H9 (cell line): Measurements from ENCODE around the gene BBS1. TPM values are rescaled to one million over a fixed set of nuclear protein-coding genes. Genes with fewer than 3 reads are reported as not detected.

ENCODE experiments used
- DNase-seq: peaks from one replicate; pipeline ENCODE4 v3.0.0-alpha.2; 2017
- H2AFZ ChIP-seq: one replicate; pipeline ENCODE4 v1.6.1; 2013; ENCODE audit warnings: mild to moderate bottlenecking, low read length, control low read depth, moderate library complexity
- H2AK5ac ChIP-seq: 2 replicates; pipeline ENCODE4 v1.6.1; 2013; ENCODE audit warnings: low read length, control low read depth, mixed read lengths; ENCODE audit not compliant: insufficient read length
- H2BK120ac ChIP-seq: one replicate; pipeline ENCODE4 v1.6.1; 2013; ENCODE audit warnings: low read depth, mild to moderate bottlenecking, low read length, control low read depth, inconsistent platforms; ENCODE audit not compliant: poor library complexity, severe bottlenecking
- H2BK12ac ChIP-seq: 2 replicates; pipeline ENCODE4 v1.6.1; 2013; ENCODE audit warnings: low read length, control low read depth, mixed read lengths, low read depth; ENCODE audit not compliant: insufficient read length
- H2BK15ac ChIP-seq: 2 replicates; pipeline ENCODE4 v1.6.1; 2013; ENCODE audit warnings: low read depth, low read length, control low read depth
- H2BK20ac ChIP-seq: one replicate; pipeline ENCODE4 v1.6.1; 2013; ENCODE audit warnings: low read depth, mild to moderate bottlenecking, low read length, control low read depth, inconsistent platforms; ENCODE audit not compliant: poor library complexity, severe bottlenecking
- H2BK5ac ChIP-seq: 2 replicates; pipeline ENCODE4 v1.6.1; 2013; ENCODE audit warnings: low read length, control low read depth, mixed read lengths; ENCODE audit not compliant: insufficient read length
- H3K14ac ChIP-seq: 2 replicates; pipeline ENCODE4 v1.6.1; 2013; ENCODE audit warnings: low read length, control low read depth; ENCODE audit not compliant: insufficient read depth
- H3K18ac ChIP-seq: 2 replicates; pipeline ENCODE4 v1.6.1; 2013; ENCODE audit warnings: low read depth, mild to moderate bottlenecking, mixed read lengths, low read length, control low read depth; ENCODE audit not compliant: insufficient read length
- H3K23ac ChIP-seq: 2 replicates; pipeline ENCODE4 v1.6.1; 2013; ENCODE audit warnings: low read length, control low read depth, mixed read lengths, low read depth; ENCODE audit not compliant: insufficient read length
- H3K23me2 ChIP-seq: 2 replicates; pipeline ENCODE4 v1.6.1; 2013; ENCODE audit warnings: low read depth, mild to moderate bottlenecking, mixed read lengths, low read length, control low read depth; ENCODE audit not compliant: insufficient read length, poor library complexity, severe bottlenecking
- H3K27ac ChIP-seq: 2 replicates; pipeline ENCODE4 v1.5.1; 2013; ENCODE audit warnings: low read length, control low read depth, mixed read lengths, low read depth; ENCODE audit not compliant: insufficient read length
- H3K27me3 ChIP-seq: 2 replicates; pipeline ENCODE4 v1.6.1; 2013; ENCODE audit warnings: low read length, control low read depth, inconsistent platforms; ENCODE audit not compliant: insufficient read depth
- H3K4ac ChIP-seq: 2 replicates; pipeline ENCODE4 v1.6.1; 2013; ENCODE audit warnings: low read depth, mild to moderate bottlenecking, control low read depth, inconsistent platforms, low read length, moderate library complexity
- H3K4me1 ChIP-seq: 2 replicates; pipeline ENCODE4 v1.6.1; 2013; ENCODE audit warnings: low read length, control low read depth, inconsistent platforms; ENCODE audit not compliant: insufficient read depth
- H3K4me2 ChIP-seq: 2 replicates; pipeline ENCODE4 v1.6.1; 2013; ENCODE audit warnings: low read length, control low read depth, mixed read lengths; ENCODE audit not compliant: insufficient read length, insufficient read depth
- H3K56ac ChIP-seq: 2 replicates; pipeline ENCODE4 v1.6.1; 2013; ENCODE audit warnings: low read depth, mild to moderate bottlenecking, mixed read lengths, low read length, control low read depth; ENCODE audit not compliant: insufficient read length
- H3K79me1 ChIP-seq: 2 replicates; pipeline ENCODE4 v1.6.1; 2013; ENCODE audit warnings: low read depth, mild to moderate bottlenecking, moderate library complexity, low read length, control low read depth, inconsistent platforms; ENCODE audit not compliant: insufficient read depth, poor library complexity, severe bottlenecking
- H3K79me2 ChIP-seq: 2 replicates; pipeline ENCODE4 v1.6.1; 2013; ENCODE audit warnings: low read length, control low read depth, inconsistent platforms; ENCODE audit not compliant: insufficient read depth
- H3K9ac ChIP-seq: 2 replicates; pipeline ENCODE4 v1.6.1; 2013; ENCODE audit warnings: low read length, control low read depth, mixed read lengths; ENCODE audit not compliant: insufficient read length; ENCODE audit errors: extremely low read depth
- H3K9me3 ChIP-seq: one replicate; pipeline ENCODE4 v1.6.1; 2013; ENCODE audit warnings: low read depth, low read length, inconsistent platforms; ENCODE audit not compliant: control insufficient read depth
- H3T11ph ChIP-seq: one replicate; pipeline ENCODE4 v1.6.1; 2013; ENCODE audit warnings: mild to moderate bottlenecking, low read length, control low read depth, inconsistent platforms
- H4K20me1 ChIP-seq: one replicate; pipeline ENCODE4 v1.6.1; 2013; ENCODE audit not compliant: control insufficient read depth, insufficient read length, insufficient read depth
- H4K5ac ChIP-seq: 2 replicates; pipeline ENCODE4 v1.6.1; 2013; ENCODE audit warnings: low read depth, mild to moderate bottlenecking, mixed read lengths, low read length, control low read depth; ENCODE audit not compliant: insufficient read length
- H4K8ac ChIP-seq: replicated peaks from 2 replicates; pipeline ENCODE4 v1.6.1; 2013; ENCODE audit warnings: low read length, control low read depth, mixed read lengths, low read depth; ENCODE audit not compliant: insufficient read length
- H4K91ac ChIP-seq: 2 replicates; pipeline ENCODE4 v1.6.1; 2013; ENCODE audit warnings: low read depth, mild to moderate bottlenecking, moderate library complexity, mixed read lengths, low read length, control low read depth; ENCODE audit not compliant: insufficient read length
- H3K27ac Mint-ChIP-seq, 3 experiments: 2 replicates in 2 of 3; 3 replicates in 1 of 3; pipeline ENCODE4 v1.8.0; 2020 to 2021; ENCODE audit warnings: mixed read lengths in 3 of 3, mild to moderate bottlenecking in 1 of 3, moderate library complexity in 1 of 3
- H3K27me3 Mint-ChIP-seq: 2 replicates; pipeline ENCODE4 v1.8.0; 2021; ENCODE audit warnings: low read depth, mild to moderate bottlenecking, moderate library complexity, mixed read lengths
- H3K36me3 Mint-ChIP-seq, 3 experiments: 2 replicates in 2 of 3; 3 replicates in 1 of 3; pipeline ENCODE4 v1.8.0; 2020 to 2021; ENCODE audit warnings: low read depth in 3 of 3, mixed read lengths in 3 of 3; ENCODE audit not compliant: insufficient read depth in 1 of 3
- H3K4me1 Mint-ChIP-seq, 2 experiments: 2 replicates each; pipeline ENCODE4 v1.8.0; 2020; ENCODE audit warnings: mixed read lengths in 2 of 2
- H3K4me3 Mint-ChIP-seq, 2 experiments: 2 replicates in 1 of 2; 3 replicates in 1 of 2; pipeline ENCODE4 v1.8.0; 2020 to 2021; ENCODE audit warnings: mild to moderate bottlenecking in 2 of 2, mixed read lengths in 2 of 2, moderate library complexity in 1 of 2
- H3K9me3 Mint-ChIP-seq, 2 experiments: 2 replicates in 1 of 2; 3 replicates in 1 of 2; pipeline ENCODE4 v1.8.0; 2020; ENCODE audit warnings: mild to moderate bottlenecking in 2 of 2, mixed read lengths in 2 of 2, moderate library complexity in 1 of 2
- CTCF ChIP-seq: fragments of 200-600 bp; sonication (generic); conservative IDR thresholded peaks from 3 replicates; pipeline ENCODE4 v1.8.0; 2021; ENCODE audit warnings: antibody characterized with exemption, mild to moderate bottlenecking
- WGBS: extraction: QIAGEN DNeasy Blood & Tissue Kit; methylation state at CpG from one replicate; pipeline ENCODE4 v1.1.7; 2013; ENCODE audit warnings: missing lambda C conversion rate, low lambda C conversion rate, mixed read lengths; ENCODE audit not compliant: insufficient read length; ENCODE audit errors: extremely low coverage; 5-methylcytosine and 5-hydroxymethylcytosine counted together
- total RNA-seq: library from RNA; stranded (reverse); gene quantifications from 2 replicates; pipeline ENCODE4 v1.2.1, GENCODE V29; 2021

The BBS1 gene
- total RNA-seq, 1 experiment from 2014 or later = 27.2 TPM

- no peaks in the 10 kb centered on the region for H3K79me1 ChIP-seq
- no peak for TF ChIP-seq CTCF
- H2AK5ac ChIP-seq = no peak overlapping the region
- H2BK20ac ChIP-seq = no peak overlapping the region
- no peak overlapping the region for H3K27ac ChIP-seq
- Mint-ChIP-seq H3K9me3 (no peaks in the 10 kb centered on the region), H3K27me3 (peaks cover 6% of the 10 kb centered on the region), H3K36me3 (peaks cover 3 to 30% (median 21%) of the 10 kb centered on the region in 3 experiments; a peak in 6 of 7 replicates), H3K4me1 (peaks cover 26 to 42% of the 10 kb centered on the region in 2 experiments), H3K4me3 (no peak overlapping the region), H3K27ac (no peak overlapping the region)
- no peak overlapping the region for H3K18ac ChIP-seq
- H2BK5ac ChIP-seq = no peak overlapping the region
- DNase-seq = no peak
- H3K56ac ChIP-seq = no peak overlapping the region
- H3K4ac ChIP-seq = no peak overlapping the region
- H3K23ac ChIP-seq = no peak overlapping the region
- H4K91ac ChIP-seq = no peak overlapping the region
- H3K9me3 ChIP-seq = no peaks in the 10 kb centered on the region
- WGBS = no CpG with 5 or more reads among the region's 1 CpG
- H2AFZ ChIP-seq = no peak overlapping the region
- no peak overlapping the region for H3K4me2 ChIP-seq
- no peak overlapping the region for H4K5ac ChIP-seq
- no peak overlapping the region for H4K8ac ChIP-seq
- no peak overlapping the region for H3T11ph ChIP-seq
- no peaks in the 10 kb centered on the region for H3K27me3 ChIP-seq
- no peaks in the 10 kb centered on the region; the same call in 1 of the 2 replicates for H3K4me1 ChIP-seq
- H2BK120ac ChIP-seq = no peak overlapping the region
- H3K14ac ChIP-seq = no peak overlapping the region
- H2BK12ac ChIP-seq = no peak overlapping the region
- no peaks in the 10 kb centered on the region for H4K20me1 ChIP-seq
- H2BK15ac ChIP-seq = no peak overlapping the region
- H3K23me2 ChIP-seq = peaks cover 6% of the 10 kb centered on the region
- H3K9ac ChIP-seq = no peak overlapping the region
- no peaks in the 10 kb centered on the region for H3K79me2 ChIP-seq
Measured at GRCh38 chr11:66469441-66469840, 41.0 kb upstream of the BBS1 start.
